Vagina (tissue), 2 donors: Measurements from ENCODE around the gene ST7. TPM values are rescaled to one million over a fixed set of nuclear protein-coding genes. Genes with fewer than 3 reads are reported as not detected.

Experiments
- DNase-seq, 2 donors: peaks; one replicate each; pipeline ENCODE4 v3.0.0-alpha.2; 2017; ENCODE audit errors: extremely low spot score in 2 of 2
- H3K27ac ChIP-seq: fragments of 200-600 bp; sonication (generic); one replicate; pipeline ENCODE4 v1.5.1; 2019
- H3K27me3 ChIP-seq: fragments of 200-600 bp; sonication (generic); one replicate; pipeline ENCODE4 v1.5.1; 2019
- H3K36me3 ChIP-seq, 2 donors: fragments of 200-600 bp; sonication (generic); one replicate each; pipeline ENCODE4 v1.5.1; 2017 to 2019
- H3K4me1 ChIP-seq: fragments of 200-600 bp; sonication (generic); one replicate; pipeline ENCODE4 v1.5.1; 2019
- H3K4me3 ChIP-seq, 2 donors: fragments of 200-600 bp; sonication (generic); 1 replicate in 1 of 2; 2 replicates in 1 of 2; pipeline ENCODE4 v1.5.1; 2016 to 2019
- H3K9me3 ChIP-seq: fragments of 200-600 bp; sonication (generic); one replicate; pipeline ENCODE4 v1.5.1; 2019
- CTCF ChIP-seq, 3 experiments: fragments of 450-650 bp in 2 of 3; fragments of 200-600 bp in 1 of 3; sonication (generic) in 1 of 3; IDR thresholded peaks; one replicate each; pipeline ENCODE4 v1.5.1; 2017 to 2019; ENCODE audit warnings: antibody characterized with exemption in 3 of 3, mild to moderate bottlenecking in 2 of 3, moderate library complexity in 2 of 3
- POLR2A ChIP-seq, 2 donors: fragments of 450-650 bp; IDR thresholded peaks; one replicate each; pipeline ENCODE4 v1.6.1; 2017; ENCODE audit warnings: antibody characterized with exemption in 2 of 2, mild to moderate bottlenecking in 2 of 2, moderate library complexity in 2 of 2
- POLR2AphosphoS5 ChIP-seq, 2 donors: sonication (generic); formaldehyde crosslinking; IDR thresholded peaks; one replicate each; pipeline ENCODE4 v1.9.0; 2017; ENCODE audit warnings: antibody characterized with exemption in 2 of 2, mild to moderate bottlenecking in 2 of 2, low read depth in 1 of 2; ENCODE audit not compliant: insufficient read depth in 1 of 2
- intact Hi-C: fragments of 100-400 bp; cut with DNase I; formaldehyde crosslinking; loops from one replicate; pipeline ENCODE4 v1.15.1; 2023
- total RNA-seq: library from RNA; depleted of rRNA; stranded (reverse); fragments of >200 nt; gene quantifications from one replicate; pipeline ENCODE4 v1.2.3, GENCODE V29; 2016

The ST7 gene
- total RNA-seq, 1 donor from 2014 or later: 15.2 TPM

- no peak for TF ChIP-seq CTCF (IDR thresholded peaks at IDR 0.05)
- TF ChIP-seq POLR2A (IDR thresholded peaks at IDR 0.05): no peak
- TF ChIP-seq POLR2AphosphoS5 (IDR thresholded peaks at IDR 0.05; ENCODE audit: insufficient read depth in 1 of 2, low read depth in 1 of 2): no peak
- intact Hi-C loops: no loop called here
- H3K27ac ChIP-seq: no peak overlapping the region
- no peaks in the 10 kb centered on the region for H3K27me3 ChIP-seq
- no peaks in the 10 kb centered on the region for H3K36me3 ChIP-seq
- no peak overlapping the region for H3K4me3 ChIP-seq
- H3K4me1 ChIP-seq: no peaks in the 10 kb centered on the region
- no peaks in the 10 kb centered on the region for H3K9me3 ChIP-seq
- no peak for DNase-seq
Measured at GRCh38 chr7:117096330-117096729, 143.0 kb downstream of the ST7 start.

- H3K27ac ChIP-seq: no peak overlapping the region
- H3K4me1 ChIP-seq: no peaks in the 10 kb centered on the region
- no peaks in the 10 kb centered on the region for H3K36me3 ChIP-seq
- no peaks in the 10 kb centered on the region for H3K9me3 ChIP-seq
- no peak for DNase-seq
- no peak overlapping the region for H3K4me3 ChIP-seq
- TF ChIP-seq CTCF (IDR thresholded peaks at IDR 0.05): no peak
- no peak for TF ChIP-seq POLR2AphosphoS5 (IDR thresholded peaks at IDR 0.05; ENCODE audit: insufficient read depth in 1 of 2, low read depth in 1 of 2)
- no peak for TF ChIP-seq POLR2A (IDR thresholded peaks at IDR 0.05)
- no peaks in the 10 kb centered on the region for H3K27me3 ChIP-seq
- intact Hi-C loops: no loop called here
Measured at GRCh38 chr7:117096942-117097341, 143.6 kb downstream of the ST7 start.

- no peak overlapping the region for H3K4me3 ChIP-seq
- no peak for DNase-seq
- no peak overlapping the region for H3K27ac ChIP-seq
- no peaks in the 10 kb centered on the region for H3K27me3 ChIP-seq
- H3K36me3 ChIP-seq: no peaks in the 10 kb centered on the region
- TF ChIP-seq POLR2AphosphoS5 (IDR thresholded peaks at IDR 0.05; ENCODE audit: insufficient read depth in 1 of 2, low read depth in 1 of 2): no peak
- TF ChIP-seq CTCF (IDR thresholded peaks at IDR 0.05): no peak
- TF ChIP-seq POLR2A (IDR thresholded peaks at IDR 0.05): no peak
- no peaks in the 10 kb centered on the region for H3K4me1 ChIP-seq
- H3K9me3 ChIP-seq: no peaks in the 10 kb centered on the region
- intact Hi-C loops: no loop called here
Measured at GRCh38 chr7:117097860-117098259, 144.6 kb downstream of the ST7 start.

GRCh38 chr7:117098457-117098856 is 145.2 kb downstream of the ST7 start:
- Histone ChIP-seq H3K4me3 (no peak overlapping the region), H3K27me3 (no peaks in the 10 kb centered on the region), H3K4me1 (no peaks in the 10 kb centered on the region), H3K27ac (no peak overlapping the region), H3K36me3 (no peaks in the 10 kb centered on the region), H3K9me3 (no peaks in the 10 kb centered on the region)
- intact Hi-C loops: no loop called here
- DNase-seq: no peak
- TF ChIP-seq CTCF (IDR thresholded peaks at IDR 0.05) (no peak), POLR2A (IDR thresholded peaks at IDR 0.05) (no peak), POLR2AphosphoS5 (IDR thresholded peaks at IDR 0.05; ENCODE audit: insufficient read depth in 1 of 2, low read depth in 1 of 2) (no peak)

- H3K9me3 ChIP-seq: no peaks in the 10 kb centered on the region
- no peaks in the 10 kb centered on the region for H3K36me3 ChIP-seq
- H3K4me1 ChIP-seq: no peaks in the 10 kb centered on the region
- no peak overlapping the region for H3K27ac ChIP-seq
- intact Hi-C loops: no loop called here
- no peak for DNase-seq
- H3K27me3 ChIP-seq: no peaks in the 10 kb centered on the region
- TF ChIP-seq POLR2AphosphoS5 (IDR thresholded peaks at IDR 0.05; ENCODE audit: insufficient read depth in 1 of 2, low read depth in 1 of 2) (no peak), CTCF (IDR thresholded peaks at IDR 0.05) (no peak), POLR2A (IDR thresholded peaks at IDR 0.05) (no peak)
- H3K4me3 ChIP-seq: no peak overlapping the region
Measured at GRCh38 chr7:117101026-117101425, 147.7 kb downstream of the ST7 start.
